Sigmoid colon (tissue), 4 donors: ENCODE measurements around the gene ABHD16A.

Experiments
- CTCF ChIP-seq, 4 experiments: fragments of 450-650 bp in 3 of 4; fragments of 200-600 bp in 1 of 4; IDR thresholded peaks; one replicate each; pipeline ENCODE4 v1.5.1; 2016 to 2019; ENCODE audit warnings: antibody characterized with exemption in 4 of 4, mild to moderate bottlenecking in 3 of 4, moderate library complexity in 2 of 4
- EP300 ChIP-seq, 4 donors: sonication (generic); formaldehyde crosslinking; IDR thresholded peaks; one replicate each; pipeline ENCODE4 v1.6.1; 2017; ENCODE audit warnings: antibody characterized with exemption in 4 of 4
- POLR2A ChIP-seq, 2 donors: fragments of 450-650 bp; IDR thresholded peaks; one replicate each; pipeline ENCODE4 v1.6.1; 2016; ENCODE audit warnings: antibody characterized with exemption in 2 of 2, mild to moderate bottlenecking in 2 of 2, moderate library complexity in 2 of 2

GRCh38 chr6:31639449-31639861 lies 63.7 kb downstream of the ABHD16A start:
- TF ChIP-seq CTCF (IDR thresholded peaks at IDR 0.05) (no peak), POLR2A (IDR thresholded peaks at IDR 0.05) (no peak), EP300 (IDR thresholded peaks at IDR 0.05) (no peak)
